IMR-90 (cell line): ENCODE measurements around the gene FAHD1. TPM values are rescaled to one million over a fixed set of nuclear protein-coding genes. Genes with fewer than 3 reads are reported as not detected.

Experiments used
- ATAC-seq: fragments of 200-7000 bp; cut with Tn5 transposase; 2 replicates; pipeline ENCODE4 v1.9.1; 2020; ENCODE audit warnings: low read depth, mild to moderate bottlenecking, moderate library complexity
- BruUV-seq: library from RNA; stranded (reverse); fragments of 400-500 nt; replicated peaks from 2 replicates; lab custom pipeline; 2021; lab: Mats Ljungman, UMichigan
- CTCF ChIA-PET: fragments of 300-600 bp; formaldehyde crosslinking; extraction: SDS; loops from one replicate; lab custom pipeline; 2021; ENCODE audit warnings: antibody characterized with exemption; lab: Yijun Ruan, JAX
- POLR2A ChIA-PET: fragments of 300-600 bp; sonication (Branson Sonifier 250); formaldehyde crosslinking; loops from one replicate; lab custom pipeline; 2022; ENCODE audit warnings: antibody characterized with exemption; ENCODE audit not compliant: unreplicated experiment; lab: Charles Lee
- DNase-seq: peaks from one replicate; pipeline ENCODE4 v3.0.0; 2013
- H2AFZ ChIP-seq: replicated peaks from 2 replicates; pipeline ENCODE3; 2013; ENCODE audit warnings: low read length, mild to moderate bottlenecking; ENCODE audit not compliant: poor library complexity
- H2AK5ac ChIP-seq: 2 replicates; pipeline ENCODE4 v1.6.1; 2013; ENCODE audit warnings: low read depth, low read length, inconsistent platforms
- H2AK9ac ChIP-seq: replicated peaks from 2 replicates; pipeline ENCODE3; 2013; ENCODE audit warnings: mild to moderate bottlenecking, low read depth, low read length, moderate library complexity; ENCODE audit not compliant: poor library complexity
- H2BK120ac ChIP-seq: 2 replicates; pipeline ENCODE4 v1.6.1; 2013; ENCODE audit warnings: low read depth, low read length, inconsistent platforms
- H2BK15ac ChIP-seq: 3 replicates; pipeline ENCODE4 v1.6.1; 2013; ENCODE audit warnings: low read depth, low read length, inconsistent platforms
- H2BK20ac ChIP-seq: 2 replicates; pipeline ENCODE4 v1.6.1; 2013; ENCODE audit warnings: low read depth, mild to moderate bottlenecking, inconsistent platforms, low read length, moderate library complexity
- H2BK5ac ChIP-seq: 2 replicates; pipeline ENCODE4 v1.6.1; 2013; ENCODE audit warnings: mild to moderate bottlenecking, low read depth, low read length, inconsistent platforms; ENCODE audit not compliant: poor library complexity, severe bottlenecking
- H3K14ac ChIP-seq: replicated peaks from 2 replicates; pipeline ENCODE4 v1.6.1; 2013; ENCODE audit warnings: low read depth, low read length, inconsistent platforms
- H3K18ac ChIP-seq: 2 replicates; pipeline ENCODE4 v1.6.1; 2013; ENCODE audit warnings: low read depth, low read length, control low read depth
- H3K23ac ChIP-seq: 2 replicates; pipeline ENCODE4 v1.6.1; 2013; ENCODE audit warnings: low read depth, low read length, inconsistent platforms
- H3K27ac ChIP-seq: 2 replicates; pipeline ENCODE4 v1.5.1; 2013; ENCODE audit warnings: mild to moderate bottlenecking, control low read depth, low read length; ENCODE audit not compliant: insufficient read depth
- H3K27me3 ChIP-seq: 2 replicates; pipeline ENCODE4 v1.6.1; 2013; ENCODE audit warnings: low read length; ENCODE audit not compliant: control insufficient read depth, insufficient read depth
- H3K36me3 ChIP-seq: 2 replicates; pipeline ENCODE4 v1.6.1; 2013; ENCODE audit warnings: low read length, mixed read lengths; ENCODE audit not compliant: control insufficient read depth, insufficient read depth
- H3K4ac ChIP-seq: 2 replicates; pipeline ENCODE4 v1.6.1; 2013; ENCODE audit warnings: low read depth, low read length, inconsistent platforms
- H3K4me1 ChIP-seq: 2 replicates; pipeline ENCODE4 v1.6.1; 2013; ENCODE audit warnings: low read length, mixed read lengths; ENCODE audit not compliant: control insufficient read depth, insufficient read depth
- H3K4me2 ChIP-seq: 2 replicates; pipeline ENCODE4 v1.6.1; 2013; ENCODE audit warnings: low read depth, mild to moderate bottlenecking, control low read depth, low read length, moderate library complexity
- H3K4me3 ChIP-seq: 2 replicates; pipeline ENCODE4 v1.5.1; 2013; ENCODE audit warnings: low read depth, mild to moderate bottlenecking, control low read depth, low read length, moderate library complexity; ENCODE audit not compliant: insufficient read depth
- H3K56ac ChIP-seq: 2 replicates; pipeline ENCODE4 v1.6.1; 2013; ENCODE audit warnings: low read length, inconsistent platforms; ENCODE audit not compliant: insufficient read depth; ENCODE audit errors: extremely low read depth
- H3K79me1 ChIP-seq, 2 experiments: 2 replicates each; pipeline ENCODE4 v1.6.1; 2013; ENCODE audit warnings: low read length in 2 of 2, inconsistent platforms in 1 of 2, low read depth in 1 of 2
- H3K9ac ChIP-seq: 2 replicates; pipeline ENCODE4 v1.6.1; 2013; ENCODE audit warnings: low read depth, low read length, control low read depth
- H3K9me1 ChIP-seq: 2 replicates; pipeline ENCODE4 v1.6.1; 2013; ENCODE audit warnings: low read length, inconsistent platforms; ENCODE audit not compliant: insufficient read depth
- H3K9me3 ChIP-seq: 2 replicates; pipeline ENCODE4 v1.6.1; 2013; ENCODE audit warnings: low read length; ENCODE audit not compliant: control insufficient read depth, insufficient read depth
- H4K20me1 ChIP-seq: 2 replicates; pipeline ENCODE4 v1.6.1; 2013; ENCODE audit warnings: low read length, inconsistent platforms; ENCODE audit not compliant: insufficient read depth
- H4K5ac ChIP-seq: 2 replicates; pipeline ENCODE4 v1.6.1; 2013; ENCODE audit warnings: mild to moderate bottlenecking, low read depth, low read length, control low read depth
- H4K8ac ChIP-seq, 2 experiments: 2 replicates each; pipeline ENCODE4 v1.6.1; 2013; ENCODE audit warnings: low read depth in 2 of 2, low read length in 2 of 2, control low read depth in 1 of 2, inconsistent platforms in 1 of 2
- H4K91ac ChIP-seq: 2 replicates; pipeline ENCODE4 v1.6.1; 2013; ENCODE audit warnings: low read depth, low read length, inconsistent platforms; ENCODE audit not compliant: insufficient read depth
- CHD1 ChIP-seq: IDR thresholded peaks from 2 replicates; pipeline ENCODE4 v1.6.1; 2012; ENCODE audit warnings: low read depth, low read length, improper control_type of control experiment
- RAD21 ChIP-seq: IDR thresholded peaks from 2 replicates; pipeline ENCODE4 v1.6.1; 2012; ENCODE audit warnings: low read length, improper control_type of control experiment
- SMC3 ChIP-seq: fragments of 150-350 bp; IDR thresholded peaks from 2 replicates; pipeline ENCODE4 v1.6.1; 2016; ENCODE audit warnings: low read depth, mild to moderate bottlenecking, antibody characterized with exemption, low read length, moderate library complexity
- WGBS, 2 experiments: methylation state at CpG; one replicate each; pipeline versions ENCODE4 v1.1.5 to v1.1.7; 2013; ENCODE audit warnings: missing lambda C conversion rate in 2 of 2; ENCODE audit not compliant: insufficient read length in 1 of 2; ENCODE audit errors: extremely low coverage in 2 of 2; 5-methylcytosine and 5-hydroxymethylcytosine counted together
- dilution Hi-C: fragments of 300-500 bp; cut with HindIII; formaldehyde crosslinking; loops from one replicate; pipeline ENCODE4 v1.14.3; 2018; ENCODE audit warnings: low sequenced_read_pairs; ENCODE audit not compliant: unreplicated experiment
- in situ Hi-C: fragments of 300-500 bp; cut with MboI; formaldehyde crosslinking; loops from 3 replicates; pipeline ENCODE4 v1.14.3; 2019; ENCODE audit warnings: low sequenced_read_pairs, inconsistent platforms, mixed read lengths
- intact Hi-C: fragments of 100-400 bp; cut with micrococcal nuclease; formaldehyde crosslinking; loops from 2 replicates; pipeline ENCODE4 v1.10.0; 2022
- polyA plus RNA-seq, 3 experiments: library from polyadenylated mRNA; depleted of rRNA; stranded (reverse); fragments of >200 nt; gene quantifications; 2 replicates each; pipeline ENCODE4 v1.2.3, GENCODE V29; 2012; ENCODE audit warnings: low replicate concordance in 1 of 3
- total RNA-seq: library from RNA; depleted of rRNA; stranded (reverse); fragments of >200 nt; gene quantifications from 2 replicates; pipeline ENCODE4 v1.2.3, GENCODE V29; 2012
- TF ChIP-seq, protein P1 (sequence below): conservative IDR thresholded peaks from 2 replicates; pipeline ENCODE4 v1.5.1; 2012; ENCODE audit warnings: mild to moderate bottlenecking, low read depth, low read length, improper control_type of control experiment

FAHD1 gene
- total and polyA plus RNA-seq, 2 of the 4 experiments (the other 2 are of a cell fraction): 65.3 to 85.9 TPM

GRCh38 chr16:1863681-1864460 is 36.9 kb downstream of the FAHD1 start:
- CTCF ChIA-PET: interaction anchor here (1.2 to 2.1 kb wide), 2 partner anchors 65 to 88 kb away, joined by 4 to 6 read pairs; no protein-coding TSS in a partner anchor
- POLR2A ChIA-PET: no interaction called here
- dilution Hi-C loops (no loop called here), intact Hi-C loops (loop anchor here (1.0 kb wide), 1 partner anchor 65 kb away; no protein-coding TSS in a partner anchor), in situ Hi-C loops (loop anchor here (5.0 kb wide), 1 partner anchor 68 kb away; no protein-coding TSS in a partner anchor)
- BruUV-seq: no TSS peak
- Histone ChIP-seq H3K14ac (no peak overlapping the region), H2AK5ac (no peak overlapping the region; the same call in 1 of the 2 replicates), H3K36me3 (no peaks in the 10 kb centered on the region), H3K23ac (no peak overlapping the region), H3K56ac (no peak overlapping the region), H3K9me1 (no peaks in the 10 kb centered on the region), H2AK9ac (peak overlapping the region; percentile 50), H2BK15ac (no peak overlapping the region), H2BK120ac (no peak overlapping the region), H3K4ac (no peak overlapping the region), H3K4me3 (no peak overlapping the region), H4K5ac (no peak overlapping the region), H2AFZ (peak overlapping the region; percentile 58), H3K79me1 (no peaks in the 10 kb centered on the region), H3K27ac (no peak overlapping the region), H2BK5ac (no peak overlapping the region), H2BK20ac (no peak overlapping the region), H4K91ac (no peak overlapping the region), H4K8ac (no peak overlapping the region), H3K4me1 (no peaks in the 10 kb centered on the region), H3K9me3 (no peaks in the 10 kb centered on the region), H3K27me3 (peaks cover 31% of the 10 kb centered on the region), H3K9ac (no peak overlapping the region), H3K4me2 (peak overlapping the region; percentile 33; the same call in 1 of the 2 replicates), H4K20me1 (no peaks in the 10 kb centered on the region), H3K18ac (no peak overlapping the region)
- WGBS, 2 experiments: no CpG with 5 or more reads among the region's 4 CpGs
- TF ChIP-seq SMC3: peak; percentile 47
- no peak for TF ChIP-seq CHD1
- peak; percentile 57 for TF ChIP-seq RAD21
- TF ChIP-seq, protein P1, sequence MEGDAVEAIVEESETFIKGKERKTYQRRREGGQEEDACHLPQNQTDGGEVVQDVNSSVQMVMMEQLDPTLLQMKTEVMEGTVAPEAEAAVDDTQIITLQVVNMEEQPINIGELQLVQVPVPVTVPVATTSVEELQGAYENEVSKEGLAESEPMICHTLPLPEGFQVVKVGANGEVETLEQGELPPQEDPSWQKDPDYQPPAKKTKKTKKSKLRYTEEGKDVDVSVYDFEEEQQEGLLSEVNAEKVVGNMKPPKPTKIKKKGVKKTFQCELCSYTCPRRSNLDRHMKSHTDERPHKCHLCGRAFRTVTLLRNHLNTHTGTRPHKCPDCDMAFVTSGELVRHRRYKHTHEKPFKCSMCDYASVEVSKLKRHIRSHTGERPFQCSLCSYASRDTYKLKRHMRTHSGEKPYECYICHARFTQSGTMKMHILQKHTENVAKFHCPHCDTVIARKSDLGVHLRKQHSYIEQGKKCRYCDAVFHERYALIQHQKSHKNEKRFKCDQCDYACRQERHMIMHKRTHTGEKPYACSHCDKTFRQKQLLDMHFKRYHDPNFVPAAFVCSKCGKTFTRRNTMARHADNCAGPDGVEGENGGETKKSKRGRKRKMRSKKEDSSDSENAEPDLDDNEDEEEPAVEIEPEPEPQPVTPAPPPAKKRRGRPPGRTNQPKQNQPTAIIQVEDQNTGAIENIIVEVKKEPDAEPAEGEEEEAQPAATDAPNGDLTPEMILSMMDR: peak; percentile 60
- ATAC-seq (peak; percentile 48; the same call in 1 of the 2 replicates), DNase-seq (peak; percentile 44)
